ENCODE measurements around the gene KCNK16.

The KCNK16 gene

DNA sequence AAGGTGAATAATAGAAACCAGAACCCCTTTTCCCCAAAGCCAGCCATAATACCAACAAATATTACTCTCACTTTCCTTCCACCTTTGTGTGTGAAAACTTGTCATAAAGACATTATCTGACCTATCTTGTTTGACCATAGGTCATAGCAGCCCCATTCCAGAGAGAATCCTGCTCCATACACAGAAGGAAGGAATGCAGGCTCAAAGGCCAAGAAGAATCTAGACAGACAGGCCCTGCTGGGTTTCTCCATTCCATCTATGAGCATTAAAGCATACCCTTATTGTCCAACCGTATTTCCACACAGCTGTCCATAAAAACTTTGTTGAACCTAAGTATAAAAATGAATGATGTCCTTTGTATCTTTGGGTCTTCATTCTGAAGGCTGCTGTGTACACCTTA is 52.5 kb downstream of the KCNK16 start:
- no peak for DNase-seq (ENCODE audit: low read depth)
- TF ChIP-seq, protein P1, sequence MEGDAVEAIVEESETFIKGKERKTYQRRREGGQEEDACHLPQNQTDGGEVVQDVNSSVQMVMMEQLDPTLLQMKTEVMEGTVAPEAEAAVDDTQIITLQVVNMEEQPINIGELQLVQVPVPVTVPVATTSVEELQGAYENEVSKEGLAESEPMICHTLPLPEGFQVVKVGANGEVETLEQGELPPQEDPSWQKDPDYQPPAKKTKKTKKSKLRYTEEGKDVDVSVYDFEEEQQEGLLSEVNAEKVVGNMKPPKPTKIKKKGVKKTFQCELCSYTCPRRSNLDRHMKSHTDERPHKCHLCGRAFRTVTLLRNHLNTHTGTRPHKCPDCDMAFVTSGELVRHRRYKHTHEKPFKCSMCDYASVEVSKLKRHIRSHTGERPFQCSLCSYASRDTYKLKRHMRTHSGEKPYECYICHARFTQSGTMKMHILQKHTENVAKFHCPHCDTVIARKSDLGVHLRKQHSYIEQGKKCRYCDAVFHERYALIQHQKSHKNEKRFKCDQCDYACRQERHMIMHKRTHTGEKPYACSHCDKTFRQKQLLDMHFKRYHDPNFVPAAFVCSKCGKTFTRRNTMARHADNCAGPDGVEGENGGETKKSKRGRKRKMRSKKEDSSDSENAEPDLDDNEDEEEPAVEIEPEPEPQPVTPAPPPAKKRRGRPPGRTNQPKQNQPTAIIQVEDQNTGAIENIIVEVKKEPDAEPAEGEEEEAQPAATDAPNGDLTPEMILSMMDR (conservative IDR thresholded peaks at IDR 0.05; ENCODE audit: low read depth, low read length) = no peak
- H3K4me3 ChIP-seq (ENCODE audit: low read length) = no peak overlapping the region

DNA sequence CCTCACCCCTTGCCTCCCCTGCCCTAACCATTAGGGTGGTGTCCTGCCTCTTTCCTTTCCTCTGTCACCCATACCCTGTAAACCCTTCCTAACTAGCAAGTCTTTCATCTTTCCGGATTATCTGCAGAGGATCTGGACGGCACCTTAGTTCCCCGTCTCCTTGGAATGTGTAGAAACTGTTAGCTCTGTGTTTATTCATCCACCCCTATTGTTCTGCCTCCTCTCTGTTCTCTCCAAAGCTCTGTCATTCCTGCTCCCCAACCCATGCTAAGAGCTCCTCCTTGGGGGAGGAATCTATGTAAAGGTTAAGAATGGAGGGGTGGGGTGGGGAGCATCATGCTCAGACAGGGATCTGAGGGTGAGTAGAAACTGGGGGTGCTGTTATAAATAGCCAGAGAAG is 53.8 kb downstream of the KCNK16 start:
- TF ChIP-seq, protein P1 (conservative IDR thresholded peaks at IDR 0.05; ENCODE audit: low read depth, low read length) = no peak
- H3K4me3 ChIP-seq (ENCODE audit: low read length) = no peak overlapping the region
- no peak for DNase-seq (ENCODE audit: low read depth)

DNA sequence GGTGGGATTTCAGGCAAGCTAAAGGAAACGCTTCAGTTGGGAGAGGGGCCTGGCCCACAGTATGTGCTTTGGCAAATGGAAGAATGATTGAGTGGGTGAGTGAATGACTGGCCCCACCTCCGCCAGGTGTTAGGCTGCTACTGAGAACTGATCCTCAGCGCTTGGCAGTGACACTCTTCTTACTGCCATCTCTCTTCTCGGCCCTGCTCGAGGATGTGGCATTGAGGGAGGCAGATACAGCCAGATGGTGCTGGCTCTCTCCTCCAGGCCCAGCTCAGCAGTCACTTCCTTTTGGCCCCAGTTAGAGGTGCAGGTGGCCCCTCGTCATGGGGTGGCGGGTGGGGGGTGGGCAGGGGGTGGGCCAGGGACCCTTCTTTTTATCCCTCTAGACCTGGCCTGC is 54.3 kb downstream of the KCNK16 start:
- H3K4me3 ChIP-seq (ENCODE audit: low read length) = no peak overlapping the region
- DNase-seq (ENCODE audit: low read depth) = no peak
- TF ChIP-seq, protein P1 (conservative IDR thresholded peaks at IDR 0.05; ENCODE audit: low read depth, low read length) = no peak

DNA sequence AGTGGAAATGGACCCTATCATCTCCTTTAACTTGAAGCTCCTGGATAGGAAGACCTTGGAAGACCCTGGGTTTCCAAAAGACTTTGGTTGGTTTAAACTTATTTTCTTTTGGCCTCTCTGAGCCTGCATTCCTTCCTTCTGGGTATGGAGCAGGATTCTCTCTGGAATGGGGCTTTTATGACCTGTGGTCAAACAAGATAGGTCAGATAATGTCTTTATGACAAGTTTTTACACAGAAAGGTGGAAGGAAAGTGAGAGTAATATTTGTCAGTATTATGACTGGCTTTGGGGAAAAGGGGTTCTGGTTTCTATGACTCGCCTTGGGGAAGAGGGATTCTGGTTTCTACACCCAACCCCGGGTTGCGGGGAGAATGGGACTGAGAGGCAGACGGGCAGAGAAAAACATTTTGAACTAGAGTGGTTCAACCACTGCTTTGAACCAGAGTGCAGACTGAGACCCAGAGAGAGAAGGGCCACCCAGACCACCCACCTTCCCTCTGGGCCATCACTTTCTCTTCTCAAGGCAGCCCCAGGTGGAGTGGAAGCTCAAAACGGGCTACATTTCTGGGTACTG is 55.6 kb downstream of the KCNK16 start:
- H3K4me3 ChIP-seq (ENCODE audit: low read length) = no peak overlapping the region
- DNase-seq (ENCODE audit: low read depth) = no peak
- TF ChIP-seq, protein P1 (conservative IDR thresholded peaks at IDR 0.05; ENCODE audit: low read depth, low read length) = no peak

DNA sequence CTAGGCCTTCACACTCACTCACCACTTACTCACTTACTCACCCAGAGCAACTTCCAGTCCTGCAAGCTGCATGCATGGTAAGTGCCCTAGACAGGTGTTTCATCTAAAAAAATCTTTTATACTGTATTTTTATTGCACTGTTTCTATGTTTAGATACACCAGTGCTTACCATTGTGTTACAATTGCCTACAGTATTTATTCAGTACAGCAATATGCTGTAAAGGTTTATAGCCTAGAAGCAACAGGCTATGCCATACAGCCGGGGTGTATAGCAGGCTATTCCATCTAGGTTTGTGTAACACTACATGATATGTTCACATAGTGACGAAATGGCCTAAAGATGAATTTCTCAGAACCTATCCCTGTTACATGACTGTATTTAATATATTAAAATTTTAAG is 56.1 kb downstream of the KCNK16 start:
- DNase-seq (ENCODE audit: low read depth) = no peak
- TF ChIP-seq, protein P1 (conservative IDR thresholded peaks at IDR 0.05; ENCODE audit: low read depth, low read length) = no peak
- no peak overlapping the region for H3K4me3 ChIP-seq (ENCODE audit: low read length)

All from retinal pigment epithelial cell (primary cell).